HG03066 (cell line): Measurements from ENCODE around the gene FTO.
"Not testable (repeated sequence)": the region's sequence is repeated elsewhere in the genome, so short reads cannot be mapped to it uniquely, and the experiment has no call there.

Experiments
- ATAC-seq: cut with Tn5 transposase; IDR thresholded peaks from one replicate; pipeline ENCODE4 v1.9.1; 2021; ENCODE audit warnings: low read depth; ENCODE audit not compliant: unreplicated experiment

FTO gene

GRCh38 chr16:53817117-53817755, 113.3 kb downstream of the FTO start:
- no peak for ATAC-seq

- no peak for ATAC-seq
Observed at GRCh38 chr16:53817812-53818550, 114.0 kb downstream of the FTO start.

GRCh38 chr16:53821487-53821886, 117.5 kb downstream of the FTO start:
- no peak for ATAC-seq

- no peak for ATAC-seq
Observed at GRCh38 chr16:53821957-53822625, 118.1 kb downstream of the FTO start.

- no peak for ATAC-seq
Observed at GRCh38 chr16:53822936-53823529, 119.1 kb downstream of the FTO start.

- no peak for ATAC-seq
Observed at GRCh38 chr16:53826658-53827057, 122.7 kb downstream of the FTO start.

- ATAC-seq: no peak
Observed at GRCh38 chr16:53827741-53828140, 123.8 kb downstream of the FTO start.

- no peak for ATAC-seq
Observed at GRCh38 chr16:53829186-53829747, 125.3 kb downstream of the FTO start.

- no peak for ATAC-seq
Observed at GRCh38 chr16:53832896-53833544, 129.1 kb downstream of the FTO start.

- no peak for ATAC-seq
Observed at GRCh38 chr16:53836142-53836541, 132.2 kb downstream of the FTO start.

GRCh38 chr16:53836680-53837079, 132.7 kb downstream of the FTO start:
- no peak for ATAC-seq

- ATAC-seq: no peak
Observed at GRCh38 chr16:53837426-53837825, 133.5 kb downstream of the FTO start.

GRCh38 chr16:53839150-53839549, 135.2 kb downstream of the FTO start:
- ATAC-seq: no peak

GRCh38 chr16:53840456-53840855, 136.5 kb downstream of the FTO start:
- peak; percentile 68 for ATAC-seq

- ATAC-seq: no peak
Observed at GRCh38 chr16:53841884-53842283, 137.9 kb downstream of the FTO start.

- ATAC-seq: no peak
Observed at GRCh38 chr16:53843084-53843483, 139.1 kb downstream of the FTO start.

GRCh38 chr16:53844804-53845203, 140.8 kb downstream of the FTO start:
- ATAC-seq: no peak

- not testable (repeated sequence) for ATAC-seq
Observed at GRCh38 chr16:53846549-53846948, 142.6 kb downstream of the FTO start.

GRCh38 chr16:53846971-53847370, 143.0 kb downstream of the FTO start:
- no peak for ATAC-seq

GRCh38 chr16:53848277-53848942, 144.5 kb downstream of the FTO start:
- ATAC-seq: no peak
